Gastroesophageal sphincter (tissue), 4 donors: ENCODE results near the gene THOP1. TPM values are rescaled to one million over a fixed set of nuclear protein-coding genes. Genes with fewer than 3 reads are reported as not detected.
"Not testable (repeated sequence)": the region's sequence is repeated elsewhere in the genome, so short reads cannot be mapped to it uniquely, and the experiment has no call there.

ENCODE experiments used
- ATAC-seq: fragments of 150-250 bp; one replicate; pipeline ENCODE4 v1.9.1; 2016; ENCODE audit warnings: mild to moderate bottlenecking, moderate library complexity
- H3K27ac ChIP-seq, 4 donors: fragments of 200-600 bp; sonication (generic) in 3 of 4; 1 replicate in 3 of 4; 2 replicates in 1 of 4; pipeline ENCODE4 v1.5.1; 2016 to 2019
- H3K27me3 ChIP-seq: fragments of 200-600 bp; sonication (generic); one replicate; pipeline ENCODE4 v1.5.1; 2019
- H3K36me3 ChIP-seq, 2 donors: fragments of 200-600 bp; sonication (generic); one replicate each; pipeline ENCODE4 v1.5.1; 2019; ENCODE audit warnings: control low read depth in 1 of 2
- H3K4me1 ChIP-seq, 3 donors: fragments of 200-600 bp; sonication (generic); 1 replicate in 2 of 3; 2 replicates in 1 of 3; pipeline ENCODE4 v1.5.1; 2016 to 2019; ENCODE audit warnings: control low read depth in 2 of 3
- H3K4me3 ChIP-seq, 2 donors: fragments of 200-600 bp; sonication (generic); one replicate each; pipeline ENCODE4 v1.5.1; 2019; ENCODE audit warnings: mild to moderate bottlenecking in 1 of 2, moderate library complexity in 1 of 2
- H3K9me3 ChIP-seq, 3 donors: fragments of 200-600 bp; sonication (generic); one replicate each; pipeline ENCODE4 v1.5.1; 2017 to 2019; ENCODE audit warnings: control low read depth in 2 of 3
- EP300 ChIP-seq: sonication (generic); formaldehyde crosslinking; IDR thresholded peaks from one replicate; pipeline ENCODE4 v1.6.1; 2017; ENCODE audit warnings: antibody characterized with exemption, mild to moderate bottlenecking
- POLR2A ChIP-seq, 2 donors: fragments of 450-650 bp; IDR thresholded peaks; one replicate each; pipeline ENCODE4 v1.6.1; 2017; ENCODE audit warnings: antibody characterized with exemption in 2 of 2, mild to moderate bottlenecking in 2 of 2, moderate library complexity in 1 of 2
- POLR2AphosphoS5 ChIP-seq: sonication (generic); formaldehyde crosslinking; IDR thresholded peaks from one replicate; pipeline ENCODE4 v1.6.1; 2017; ENCODE audit warnings: antibody characterized with exemption
- WGBS, 2 donors: methylation state at CpG; one replicate each; pipeline ENCODE4 v1.1.5; 2018; ENCODE audit warnings: low coverage in 1 of 2; 5-methylcytosine and 5-hydroxymethylcytosine counted together
- total RNA-seq, 4 donors: library from RNA; depleted of rRNA; stranded (reverse); fragments of >200 nt; gene quantifications; one replicate each; pipeline ENCODE4 v1.1.0, GENCODE V29; 2016
- TF ChIP-seq, protein P1 (sequence below), 4 experiments: fragments of 200-600 bp in 2 of 4; fragments of 450-650 bp in 2 of 4; sonication (generic) in 1 of 4; IDR thresholded peaks; one replicate each; pipeline ENCODE4 v1.5.1; 2017 to 2019; ENCODE audit warnings: antibody characterized with exemption in 4 of 4, mild to moderate bottlenecking in 2 of 4, moderate library complexity in 2 of 4

The THOP1 gene
- total RNA-seq, 4 donors from 2014 or later, result 26.9 to 58.4 (median 38.7) TPM

DNA sequence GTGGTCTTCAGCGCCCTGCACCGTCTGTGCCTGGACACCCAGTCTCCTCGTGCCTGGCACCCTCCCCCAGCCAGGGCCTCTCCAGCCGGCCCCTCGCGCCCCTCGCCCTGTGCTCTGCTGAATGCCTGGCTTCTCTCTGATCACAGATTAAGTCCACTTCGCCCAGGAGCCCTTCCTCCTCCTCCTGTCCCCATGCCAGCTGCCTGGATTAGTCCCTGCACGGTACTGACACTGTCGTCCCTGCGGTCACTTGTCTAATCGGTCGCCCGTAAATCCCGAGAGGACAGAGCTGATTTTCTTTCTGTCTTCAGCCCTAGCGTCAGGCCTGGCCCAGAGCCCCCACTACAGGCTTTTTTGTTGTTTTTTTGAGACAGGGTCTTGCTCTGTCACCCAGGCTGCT, 6.6 kb downstream of the THOP1 start:
- Histone ChIP-seq H3K27ac (no peak overlapping the region), H3K27me3 (no peaks in the 10 kb centered on the region), H3K9me3 (no peaks in the 10 kb centered on the region), H3K36me3 (peaks cover 0 to 70% of the 10 kb centered on the region in 2 donors), H3K4me1 (peaks cover 0 to 4% (median 0%) of the 10 kb centered on the region in 3 donors), H3K4me3 (no peak overlapping the region)
- TF ChIP-seq EP300 (no peak), POLR2A (IDR thresholded peaks at IDR 0.05) (no peak), POLR2AphosphoS5 (no peak)
- TF ChIP-seq, protein P1, sequence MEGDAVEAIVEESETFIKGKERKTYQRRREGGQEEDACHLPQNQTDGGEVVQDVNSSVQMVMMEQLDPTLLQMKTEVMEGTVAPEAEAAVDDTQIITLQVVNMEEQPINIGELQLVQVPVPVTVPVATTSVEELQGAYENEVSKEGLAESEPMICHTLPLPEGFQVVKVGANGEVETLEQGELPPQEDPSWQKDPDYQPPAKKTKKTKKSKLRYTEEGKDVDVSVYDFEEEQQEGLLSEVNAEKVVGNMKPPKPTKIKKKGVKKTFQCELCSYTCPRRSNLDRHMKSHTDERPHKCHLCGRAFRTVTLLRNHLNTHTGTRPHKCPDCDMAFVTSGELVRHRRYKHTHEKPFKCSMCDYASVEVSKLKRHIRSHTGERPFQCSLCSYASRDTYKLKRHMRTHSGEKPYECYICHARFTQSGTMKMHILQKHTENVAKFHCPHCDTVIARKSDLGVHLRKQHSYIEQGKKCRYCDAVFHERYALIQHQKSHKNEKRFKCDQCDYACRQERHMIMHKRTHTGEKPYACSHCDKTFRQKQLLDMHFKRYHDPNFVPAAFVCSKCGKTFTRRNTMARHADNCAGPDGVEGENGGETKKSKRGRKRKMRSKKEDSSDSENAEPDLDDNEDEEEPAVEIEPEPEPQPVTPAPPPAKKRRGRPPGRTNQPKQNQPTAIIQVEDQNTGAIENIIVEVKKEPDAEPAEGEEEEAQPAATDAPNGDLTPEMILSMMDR (IDR thresholded peaks at IDR 0.05), result no peak
- 91 to 92% methylated on average over 6 to 12 of the region's 16 CpGs for WGBS, 2 donors
- ATAC-seq, result no peak

DNA sequence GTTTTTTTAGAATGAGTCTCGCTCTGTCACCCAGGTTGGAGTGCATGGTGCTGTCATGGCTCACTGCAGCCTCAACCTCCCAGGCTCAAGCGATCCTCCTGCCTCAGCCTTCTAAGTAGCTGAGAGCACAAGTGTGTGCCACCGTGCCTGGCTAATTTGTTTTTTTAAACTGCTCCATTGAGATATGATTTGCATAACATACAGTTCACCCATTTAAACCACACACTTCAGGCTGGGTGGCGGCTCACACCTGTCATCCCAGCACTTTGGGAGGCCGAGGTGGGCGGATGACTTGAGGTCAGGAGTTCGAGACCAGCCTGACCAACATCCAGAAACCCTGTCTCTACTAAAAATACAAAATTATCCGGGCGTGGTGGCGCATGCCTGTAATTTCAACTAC, 7.4 kb downstream of the THOP1 start:
- H3K4me1 ChIP-seq, H3K27me3 ChIP-seq, H3K9me3 ChIP-seq, ATAC-seq, H3K4me3 ChIP-seq, H3K27ac ChIP-seq: not testable (repeated sequence)
- H3K36me3 ChIP-seq, result peaks cover 0 to 78% of the 10 kb centered on the region in 2 donors
- WGBS, 2 donors, result 91 to 100% methylated on average over 2 to 10 of the region's 10 CpGs

DNA sequence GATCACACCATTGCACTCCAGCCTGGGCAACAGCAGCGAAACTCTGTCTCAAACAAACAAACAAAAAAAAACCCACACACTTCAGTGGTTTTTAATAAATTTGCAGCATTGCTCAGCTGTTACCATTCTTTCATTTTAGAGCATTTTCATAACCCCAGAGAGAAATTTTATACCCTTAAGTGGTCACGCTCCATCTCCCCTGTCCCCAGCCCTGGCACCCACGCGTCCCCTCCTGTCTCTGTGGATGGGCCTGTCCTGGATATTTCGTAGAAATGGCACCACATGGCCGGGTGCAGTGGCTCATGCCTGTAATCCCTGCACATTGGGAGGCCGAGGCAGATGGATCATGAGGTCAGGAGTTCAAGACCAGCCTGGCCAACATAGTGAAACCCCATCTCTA, 7.8 kb downstream of the THOP1 start:
- Histone ChIP-seq H3K27me3 (no peaks in the 10 kb centered on the region), H3K36me3 (peaks cover 0 to 82% of the 10 kb centered on the region in 2 donors), H3K9me3 (no peaks in the 10 kb centered on the region), H3K4me1 (no peaks in the 10 kb centered on the region), H3K27ac (no peak overlapping the region), H3K4me3 (no peak overlapping the region)
- no peak for ATAC-seq
- TF ChIP-seq POLR2A (IDR thresholded peaks at IDR 0.05), result no peak
- no peak for TF ChIP-seq POLR2AphosphoS5
- TF ChIP-seq, protein P1 (IDR thresholded peaks at IDR 0.05), result no peak
- no peak for TF ChIP-seq EP300
- WGBS, 2 donors, result 98 to 100% methylated on average over 5 to 7 of the region's 7 CpGs

DNA sequence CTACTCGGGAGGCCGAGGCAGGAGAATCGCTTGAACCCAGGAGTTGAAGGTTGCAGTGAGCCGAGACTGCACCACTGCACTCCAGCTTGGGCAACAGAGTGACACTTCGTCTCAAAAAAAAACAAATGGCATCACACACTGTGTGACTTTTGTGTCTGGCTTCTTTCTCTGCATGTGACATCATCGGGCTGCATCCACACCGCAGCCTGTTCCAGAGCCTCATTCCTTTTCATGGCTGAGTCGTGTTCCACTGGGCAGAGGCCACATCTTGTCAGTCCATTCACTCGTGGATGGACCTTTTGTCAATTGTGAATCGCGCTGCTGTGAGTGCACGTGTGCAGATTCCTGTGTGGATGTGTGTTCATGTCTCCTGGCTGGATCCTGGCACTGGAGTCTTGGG, 8.3 kb downstream of the THOP1 start:
- Histone ChIP-seq H3K4me3 (no peak overlapping the region), H3K36me3 (peaks cover 0 to 87% of the 10 kb centered on the region in 2 donors), H3K4me1 (no peaks in the 10 kb centered on the region), H3K27ac (no peak overlapping the region), H3K9me3 (no peaks in the 10 kb centered on the region), H3K27me3 (no peaks in the 10 kb centered on the region)
- TF ChIP-seq POLR2AphosphoS5 (no peak), POLR2A (IDR thresholded peaks at IDR 0.05) (no peak), EP300 (no peak)
- TF ChIP-seq, protein P1 (IDR thresholded peaks at IDR 0.05), result no peak
- 95 to 98% methylated on average over 8 to 12 of the region's 12 CpGs for WGBS, 2 donors
- ATAC-seq, result no peak

DNA sequence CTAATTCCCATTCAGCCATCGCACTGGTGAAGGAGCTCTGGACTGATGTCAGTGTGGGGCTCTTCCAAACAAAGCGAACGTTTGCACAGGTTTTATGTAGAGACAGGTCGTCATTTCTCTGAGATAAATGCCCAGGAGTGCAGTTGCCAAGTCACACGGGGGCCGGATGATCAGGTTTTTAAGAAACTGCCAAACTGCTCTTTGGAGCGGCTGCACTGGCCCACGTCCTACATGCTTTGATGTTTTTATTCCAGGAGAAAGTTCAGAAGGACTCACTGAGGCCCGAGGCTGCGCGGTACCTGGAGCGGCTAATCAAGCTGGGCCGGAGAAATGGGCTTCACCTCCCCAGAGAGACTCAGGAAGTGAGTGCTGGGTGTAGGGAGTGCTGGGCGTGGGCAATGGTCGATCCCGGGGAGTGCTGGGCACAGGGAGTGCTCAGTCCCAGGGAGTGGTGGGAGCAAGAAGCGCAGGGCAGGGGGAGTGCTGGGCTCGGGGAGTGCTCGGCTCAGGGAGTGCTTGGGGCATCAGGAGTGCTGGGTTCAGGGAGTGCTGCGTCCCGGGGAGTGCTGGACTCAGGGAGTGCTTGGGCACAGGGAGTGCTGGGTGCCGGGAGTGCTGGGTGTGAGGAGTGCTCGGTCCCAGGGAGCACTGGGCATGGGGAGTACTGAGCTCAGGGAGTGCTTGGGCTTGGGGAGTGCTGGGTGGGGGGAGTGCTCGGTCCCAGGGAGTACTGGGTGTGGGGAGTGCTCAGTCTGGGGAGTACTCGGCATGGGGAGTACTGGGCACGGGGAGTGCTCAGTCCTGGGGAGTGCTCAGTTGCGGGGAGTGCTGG, 10.7 kb downstream of the THOP1 start:
- Histone ChIP-seq H3K4me3 (no peak overlapping the region), H3K9me3 (no peaks in the 10 kb centered on the region), H3K4me1 (no peaks in the 10 kb centered on the region), H3K36me3 (peaks cover 0 to 100% of the 10 kb centered on the region in 2 donors), H3K27me3 (no peaks in the 10 kb centered on the region), H3K27ac (no peak overlapping the region)
- ATAC-seq, result no peak
- no peak for TF ChIP-seq POLR2AphosphoS5
- no peak for TF ChIP-seq POLR2A (IDR thresholded peaks at IDR 0.05)
- WGBS, 2 donors, result 90 to 93% methylated on average over 6 to 8 of the region's 27 CpGs

DNA sequence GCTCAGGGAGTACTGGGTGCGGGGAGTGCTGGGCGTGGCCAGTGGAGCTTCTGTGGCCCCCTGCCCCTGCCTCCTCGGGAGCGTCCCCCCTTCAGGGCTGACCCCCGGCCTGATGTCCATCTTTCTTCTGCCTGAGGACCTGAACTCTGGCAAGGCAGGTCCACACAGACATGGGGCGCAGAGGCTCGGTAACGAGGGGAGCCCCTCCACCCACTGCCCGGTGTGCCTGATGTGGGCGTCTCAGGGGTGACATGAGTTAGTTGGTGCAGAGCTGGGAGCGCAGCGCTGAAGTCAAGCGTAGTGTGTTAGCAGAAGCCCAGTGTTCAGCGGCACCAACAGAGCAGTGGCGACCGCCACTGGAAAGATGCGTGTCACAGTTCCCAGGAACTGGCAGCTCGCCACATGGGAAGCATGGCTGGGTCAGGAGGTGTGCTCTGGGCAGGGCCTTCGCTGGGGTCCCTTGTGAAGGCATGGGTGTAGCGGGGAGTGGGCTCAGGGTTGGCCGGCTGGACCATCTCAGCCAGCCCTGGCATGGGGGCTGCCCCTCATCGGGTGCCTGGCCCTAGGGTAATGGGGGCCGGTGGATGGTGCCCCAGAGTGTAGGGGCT, 11.5 kb downstream of the THOP1 start:
- WGBS, 2 donors, result 92 to 94% methylated on average over 4 to 5 of the region's 23 CpGs
- H3K27me3 ChIP-seq, result no peaks in the 10 kb centered on the region
- no peak for TF ChIP-seq POLR2AphosphoS5
- TF ChIP-seq, protein P1 (IDR thresholded peaks at IDR 0.05), result no peak
- no peak for TF ChIP-seq EP300
- no peak for TF ChIP-seq POLR2A (IDR thresholded peaks at IDR 0.05)
- ATAC-seq, result no peak
- H3K27ac ChIP-seq, result no peak overlapping the region
- no peaks in the 10 kb centered on the region for H3K9me3 ChIP-seq
- no peak overlapping the region for H3K4me3 ChIP-seq
- H3K4me1 ChIP-seq, result no peaks in the 10 kb centered on the region
- peaks cover 0 to 100% of the 10 kb centered on the region in 2 donors for H3K36me3 ChIP-seq
